HG03108 (cell line): ENCODE measurements around the gene ADAM17.
"Not testable (repeated sequence)": the region's sequence is repeated elsewhere in the genome, so short reads cannot be mapped to it uniquely, and the experiment has no call there.

Source experiments
- ATAC-seq: cut with Tn5 transposase; IDR thresholded peaks from one replicate; pipeline ENCODE4 v1.9.1; 2021; ENCODE audit warnings: moderate library complexity; ENCODE audit not compliant: unreplicated experiment

Gene ADAM17

DNA sequence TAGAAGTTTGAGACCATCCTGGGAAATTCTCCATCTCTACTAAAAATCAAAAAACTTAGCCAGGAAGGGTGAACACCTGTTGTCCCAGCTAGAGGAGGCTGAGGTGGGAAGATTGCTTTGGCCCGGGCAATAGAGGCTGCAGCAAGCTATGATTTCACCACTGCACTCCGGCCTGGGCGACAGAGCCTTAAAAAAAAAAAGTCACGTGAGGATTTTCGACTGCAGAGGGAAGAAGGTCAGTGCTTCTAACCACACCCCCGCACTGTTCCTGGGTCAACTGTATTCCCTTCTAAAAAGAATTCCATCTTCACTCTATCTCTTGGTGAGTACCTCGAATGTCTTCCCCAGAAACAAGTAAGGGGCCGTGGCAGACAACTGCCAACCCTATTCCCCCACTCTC lies 31.3 kb downstream of the ADAM17 start:
- no peak for ATAC-seq

GRCh38 chr2:9519250-9519649 lies 36.4 kb downstream of the ADAM17 start:
- no peak for ATAC-seq

DNA sequence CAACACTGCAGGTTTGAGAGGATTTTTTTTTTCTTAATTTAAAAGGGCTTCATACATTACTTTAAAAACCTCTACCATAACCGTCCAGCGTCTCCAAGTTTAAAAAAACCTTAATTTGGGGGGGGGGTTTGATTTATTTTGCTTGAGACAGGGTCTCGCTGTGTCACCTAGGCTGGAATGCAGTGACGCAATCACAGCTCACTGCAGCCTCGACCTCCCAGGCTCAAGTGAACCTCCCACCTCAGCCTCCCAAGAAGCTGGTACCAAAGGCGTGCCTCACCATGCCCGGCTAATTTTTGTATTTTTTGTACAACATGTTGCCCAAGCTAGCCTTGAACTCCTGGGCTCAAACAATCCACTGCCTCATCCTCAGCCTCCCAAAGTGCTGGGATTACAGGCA lies 36.9 kb downstream of the ADAM17 start:
- ATAC-seq: no peak

- ATAC-seq: no peak
Observed at GRCh38 chr2:9518163-9518562, 37.5 kb downstream of the ADAM17 start.

DNA sequence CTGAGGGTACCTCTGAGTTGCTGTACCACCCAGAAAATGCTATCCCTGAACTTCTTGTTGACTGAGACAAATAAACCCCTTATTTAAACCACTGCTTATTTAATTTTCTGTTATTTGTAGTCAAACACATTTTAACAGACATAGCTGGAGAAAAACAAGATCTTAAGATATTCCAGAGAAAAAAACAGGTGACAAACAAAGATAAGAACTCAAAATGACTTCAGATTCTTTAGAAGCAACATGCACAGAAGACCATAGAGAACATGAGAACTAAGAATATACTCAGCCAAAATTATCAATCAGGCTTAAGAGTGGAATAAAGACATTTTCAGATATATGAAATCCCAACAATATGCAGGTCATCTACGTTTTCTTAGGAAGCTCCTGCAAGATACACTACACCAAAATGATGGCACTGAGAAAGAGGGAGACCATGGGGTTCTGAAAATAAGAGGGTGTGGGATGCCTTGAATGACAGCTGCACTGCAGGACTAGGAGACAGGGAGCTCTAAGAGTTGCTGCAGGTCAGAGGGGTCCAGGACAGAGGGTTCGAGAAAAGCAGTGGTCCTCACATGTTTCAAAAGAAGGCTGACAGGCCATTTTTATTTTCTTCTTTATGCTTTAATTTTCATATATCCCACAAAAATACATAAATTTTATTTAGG lies 38.4 kb downstream of the ADAM17 start:
- no peak for ATAC-seq

DNA sequence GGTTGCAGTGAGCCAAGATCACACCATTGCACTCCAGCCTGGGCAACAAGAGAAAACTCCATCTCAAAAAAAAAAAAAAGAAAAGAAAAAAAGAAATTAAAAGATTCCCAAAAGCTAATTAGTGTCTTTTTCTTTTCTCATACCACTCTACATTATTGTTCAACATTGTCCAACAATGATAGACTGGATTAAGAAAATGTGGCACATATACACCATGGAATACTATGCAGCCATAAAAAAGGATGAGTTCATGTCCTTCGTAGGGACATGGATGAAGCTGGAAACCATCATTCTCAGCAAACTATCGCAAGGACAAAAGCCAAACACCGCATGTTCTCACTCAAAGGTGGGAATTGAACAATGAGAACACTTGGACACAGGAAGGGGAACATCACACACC lies 41.7 kb downstream of the ADAM17 start:
- not testable (repeated sequence) for ATAC-seq

GRCh38 chr2:9508931-9509330 lies 46.7 kb downstream of the ADAM17 start:
- ATAC-seq: no peak

DNA sequence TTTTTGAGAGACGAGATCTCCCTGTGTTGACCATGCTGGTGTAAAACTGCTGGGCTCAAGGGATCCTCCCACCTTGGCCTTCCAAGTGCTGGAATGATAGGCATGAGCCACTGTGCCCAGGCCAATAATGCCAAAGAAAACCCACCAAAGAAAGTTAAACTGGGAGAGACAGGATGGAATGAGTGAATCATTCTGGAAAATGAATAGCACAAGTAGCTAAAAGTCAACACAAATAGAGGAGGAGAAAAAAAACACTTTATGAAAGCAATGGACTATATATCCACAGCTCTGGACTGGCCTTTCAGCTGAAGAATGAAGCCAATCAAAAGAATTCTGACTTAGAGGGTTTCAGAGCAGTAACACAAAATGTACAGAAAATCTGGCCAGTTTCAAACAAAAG lies 57.4 kb downstream of the ADAM17 start:
- ATAC-seq: no peak

DNA sequence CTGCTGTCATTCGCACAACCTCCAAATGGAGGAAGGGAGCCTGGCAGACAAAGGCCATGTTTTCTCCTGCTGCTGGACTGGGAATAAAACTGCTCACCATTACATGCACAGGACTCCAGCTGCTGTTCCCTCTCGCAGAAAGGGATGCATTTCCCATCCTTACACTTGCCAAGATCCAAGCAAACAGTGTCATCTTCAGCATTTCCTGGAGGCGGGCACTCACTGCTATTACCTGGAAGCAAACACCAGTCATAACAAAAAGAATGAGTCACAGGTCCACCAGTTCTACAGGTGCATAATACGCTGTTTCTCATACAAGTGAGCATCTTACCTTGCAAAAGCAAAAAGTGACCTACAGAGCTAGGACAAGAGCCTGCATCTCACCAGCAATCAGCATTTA lies 58.6 kb downstream of the ADAM17 start:
- no peak for ATAC-seq

DNA sequence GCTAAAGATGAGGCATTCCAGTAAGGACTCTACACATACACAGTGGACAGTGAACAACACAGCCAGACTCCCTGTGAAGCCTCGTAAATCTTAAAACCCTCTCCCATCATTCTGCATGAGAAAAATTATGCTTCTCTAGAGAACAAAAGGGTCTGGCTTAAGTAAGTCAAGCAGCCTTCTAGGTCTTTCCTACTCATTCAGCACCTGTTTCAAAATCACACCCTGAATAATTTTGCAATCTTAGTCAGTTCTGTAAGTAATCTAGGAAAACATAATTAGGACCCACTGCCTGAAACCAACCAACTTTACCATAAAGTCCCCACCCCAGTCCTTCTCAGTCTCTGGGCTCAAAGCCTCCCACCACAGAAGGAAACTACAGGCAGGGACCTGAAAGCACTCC lies 61.5 kb downstream of the ADAM17 start:
- no peak for ATAC-seq

DNA sequence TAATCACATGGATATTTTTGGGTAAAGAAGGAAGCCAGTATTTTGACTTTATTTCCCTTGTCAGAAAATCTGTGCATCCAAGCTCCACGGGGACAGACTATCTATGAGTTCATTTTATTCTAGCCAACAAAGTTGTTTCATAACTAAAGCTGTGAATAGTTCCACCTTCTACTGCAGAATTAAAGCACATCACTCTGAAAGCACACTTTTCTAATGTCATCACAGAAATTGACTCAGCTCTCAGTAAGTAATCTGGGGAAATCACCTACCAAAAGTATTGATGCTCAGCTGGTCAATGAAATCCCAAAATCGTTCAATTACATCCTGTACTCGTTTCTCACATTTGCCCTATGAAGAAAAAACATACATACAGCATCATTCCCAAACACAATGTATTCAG lies 62.2 kb downstream of the ADAM17 start:
- ATAC-seq: no peak

DNA sequence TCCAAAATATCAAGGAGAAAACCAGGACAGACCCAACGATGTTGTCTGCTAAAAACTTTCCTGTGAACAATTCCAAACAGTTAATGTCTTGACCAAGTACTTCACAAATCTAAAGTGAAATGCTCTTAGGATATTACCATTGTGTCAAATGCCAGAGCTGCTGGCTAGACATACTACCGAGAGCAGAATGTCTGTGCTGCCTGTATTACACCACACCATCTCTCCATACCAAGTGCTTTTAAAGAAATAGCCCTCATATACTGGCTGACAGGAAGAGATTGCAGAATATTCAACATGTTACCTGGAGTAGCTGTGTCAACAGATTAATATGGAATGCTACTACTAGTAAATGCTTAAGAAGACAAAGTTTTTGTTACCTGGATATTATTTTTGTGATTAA lies 62.7 kb downstream of the ADAM17 start:
- no peak for ATAC-seq

- no peak for ATAC-seq
Observed at GRCh38 chr2:9490789-9491188, 64.8 kb downstream of the ADAM17 start.

GRCh38 chr2:9488583-9489547 lies 66.8 kb downstream of the ADAM17 start:
- ATAC-seq: no peak

GRCh38 chr2:9484533-9484932 lies 71.1 kb downstream of the ADAM17 start:
- ATAC-seq: no peak

- no peak for ATAC-seq
Observed at GRCh38 chr2:9483107-9483506, 72.5 kb downstream of the ADAM17 start.

GRCh38 chr2:9480157-9480556 lies 75.5 kb downstream of the ADAM17 start:
- ATAC-seq: no peak

- ATAC-seq: no peak
Observed at GRCh38 chr2:9478526-9478925, 77.1 kb downstream of the ADAM17 start.

DNA sequence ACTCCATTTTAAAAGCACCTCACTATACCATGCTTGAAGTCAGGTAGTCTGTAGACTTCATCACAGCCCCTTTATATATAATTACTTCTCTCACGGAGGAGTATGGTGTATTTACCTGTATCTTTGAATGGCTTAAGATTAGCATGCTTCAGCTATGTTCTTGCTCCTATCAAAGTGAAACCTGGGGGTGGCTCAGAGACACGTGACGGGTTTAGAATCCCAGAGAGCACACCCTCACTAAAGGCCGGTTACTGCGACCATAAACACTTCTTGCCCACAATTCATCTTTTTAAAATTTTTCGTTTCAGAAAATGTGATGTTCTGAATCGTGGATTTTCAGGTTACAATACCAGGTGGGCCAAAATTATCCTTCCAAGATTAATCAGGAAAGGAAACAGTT lies 77.7 kb downstream of the ADAM17 start:
- no peak for ATAC-seq

DNA sequence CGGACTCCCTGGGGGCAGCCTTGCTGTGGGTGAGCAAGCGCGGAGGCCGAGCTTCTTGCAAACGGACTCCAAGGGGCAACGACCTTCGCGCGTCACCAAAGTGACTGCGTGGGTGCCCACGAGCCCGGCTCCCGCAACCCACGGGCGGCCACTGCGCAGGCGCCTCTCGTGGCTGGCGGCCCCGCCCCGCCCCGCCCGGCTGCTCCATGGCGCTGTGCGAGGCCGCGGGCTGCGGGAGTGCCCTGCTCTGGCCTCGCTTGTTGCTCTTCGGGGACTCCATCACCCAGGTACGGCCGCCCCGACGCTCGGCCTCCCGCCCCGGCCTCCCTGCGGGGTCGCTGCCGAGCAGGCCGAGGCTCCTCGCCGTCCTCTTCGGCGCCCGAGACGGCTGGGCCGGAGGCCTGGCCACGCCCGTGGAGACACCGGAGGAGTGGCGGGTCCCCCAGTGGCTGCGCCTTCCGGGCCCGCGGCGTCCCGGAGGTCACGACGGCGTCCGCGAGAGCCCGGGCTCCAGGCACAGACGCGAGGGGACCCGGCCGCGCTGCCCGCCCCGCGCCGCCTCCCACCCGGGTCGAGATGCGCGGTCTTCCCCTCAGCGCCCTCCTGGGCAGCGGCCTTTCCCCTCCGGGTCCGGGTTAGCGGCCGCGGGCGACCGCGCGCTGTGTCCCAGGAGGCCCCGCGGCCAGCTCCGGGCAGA lies 81.1 kb downstream of the ADAM17 start, which contains the start of gene IAH1:
IAH1 (plus strand) TSS at position 191 of the 697 bp plus-strand sequence; CDS start at position 207, 16 bp downstream.
- peak; percentile 73 for ATAC-seq

DNA sequence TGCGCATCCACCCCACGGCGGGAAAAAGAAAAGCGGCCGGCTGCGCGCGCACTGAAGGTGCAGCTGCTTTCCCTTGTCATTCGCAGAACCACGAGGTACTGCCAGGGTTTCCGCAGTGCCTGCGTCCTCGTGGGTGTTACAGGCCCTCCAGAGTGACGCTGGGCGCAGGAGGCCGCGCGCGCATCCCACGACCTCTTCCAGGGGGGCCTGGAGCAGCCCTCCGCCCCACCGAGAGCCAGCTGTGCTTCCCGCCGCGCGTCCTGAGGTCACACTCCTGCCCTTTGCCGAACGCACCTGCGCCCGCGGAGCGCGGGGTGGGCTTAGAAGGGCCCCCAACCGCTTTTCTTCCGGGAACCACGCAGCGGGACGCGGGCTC lies 81.7 kb downstream of the ADAM17 start:
- ATAC-seq: peak; percentile 7
